GM19043 (cell line): ENCODE measurements around the gene ADGRB3.
"Not testable (repeated sequence)": the region's sequence is repeated elsewhere in the genome, so short reads cannot be mapped to it uniquely, and the experiment has no call there.

ENCODE experiments used
- ATAC-seq: cut with Tn5 transposase; IDR thresholded peaks from one replicate; pipeline ENCODE4 v1.9.1; 2021; ENCODE audit warnings: low read depth; ENCODE audit not compliant: unreplicated experiment

The ADGRB3 gene

GRCh38 chr6:68732423-68732822 lies 97.3 kb downstream of the ADGRB3 start:
- no peak for ATAC-seq

- ATAC-seq = no peak
Measured at GRCh38 chr6:68735866-68736265, 100.8 kb downstream of the ADGRB3 start.

DNA sequence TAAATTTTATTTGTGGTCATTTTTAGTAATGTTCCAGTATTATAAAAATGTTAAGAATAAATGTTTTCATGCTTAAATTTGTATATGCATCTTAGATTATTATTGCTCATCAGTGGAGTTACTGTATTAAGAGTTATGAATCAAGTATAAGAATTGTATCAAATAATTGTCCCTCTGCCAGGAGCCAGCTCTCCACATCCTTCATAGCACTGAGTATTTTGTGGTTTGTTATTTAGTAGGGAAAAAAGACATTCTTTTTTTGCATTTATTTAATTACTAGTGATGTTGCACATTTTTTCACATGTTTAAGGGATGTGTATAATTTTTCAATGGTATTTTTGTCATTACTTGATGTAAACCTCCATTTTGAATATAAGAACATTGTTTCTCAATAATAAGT lies 102.0 kb downstream of the ADGRB3 start:
- no peak for ATAC-seq

DNA sequence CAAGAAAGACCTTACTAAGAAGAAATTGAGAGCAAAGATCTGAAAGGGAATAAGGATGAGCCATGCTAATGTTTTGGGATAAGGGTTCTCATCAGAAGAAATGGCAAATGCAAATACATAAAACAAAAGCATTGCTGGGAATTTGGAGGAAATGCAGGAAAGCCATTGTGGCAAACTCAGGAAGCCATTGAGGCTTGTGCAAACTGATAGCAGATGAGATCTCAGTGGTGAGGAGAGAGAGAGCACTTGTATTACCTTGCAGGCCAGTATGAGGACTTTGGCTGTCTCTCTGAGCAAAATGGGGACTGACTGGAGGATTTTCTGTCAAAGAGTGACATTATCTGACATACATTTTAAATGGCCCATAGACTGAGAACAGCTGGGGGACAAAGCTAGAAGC lies 103.0 kb downstream of the ADGRB3 start:
- no peak for ATAC-seq

- ATAC-seq = no peak
Measured at GRCh38 chr6:68740828-68741500, 105.9 kb downstream of the ADGRB3 start.

GRCh38 chr6:68741501-68742386 lies 106.7 kb downstream of the ADGRB3 start:
- ATAC-seq = no peak

DNA sequence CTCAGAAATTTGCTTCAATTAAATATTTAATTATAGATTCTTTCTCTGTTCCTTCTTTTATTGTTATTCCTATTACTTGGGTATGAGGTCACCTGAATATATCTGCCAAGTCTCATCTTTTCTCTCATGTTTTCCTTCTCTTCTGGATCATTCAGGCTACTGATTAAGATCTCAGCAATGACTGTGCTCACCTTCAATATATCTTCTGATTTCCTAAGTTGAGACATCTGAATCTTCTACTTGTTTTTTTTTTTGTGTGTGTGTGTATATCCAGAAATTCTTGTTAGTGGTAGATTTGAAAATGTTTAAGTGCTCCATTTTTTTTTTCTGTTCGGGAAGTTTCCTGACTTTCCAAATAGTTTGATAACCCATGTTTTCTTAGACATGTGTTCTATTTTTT lies 108.0 kb downstream of the ADGRB3 start:
- no peak for ATAC-seq

- ATAC-seq = not testable (repeated sequence)
Measured at GRCh38 chr6:68744376-68744775, 109.3 kb downstream of the ADGRB3 start.

DNA sequence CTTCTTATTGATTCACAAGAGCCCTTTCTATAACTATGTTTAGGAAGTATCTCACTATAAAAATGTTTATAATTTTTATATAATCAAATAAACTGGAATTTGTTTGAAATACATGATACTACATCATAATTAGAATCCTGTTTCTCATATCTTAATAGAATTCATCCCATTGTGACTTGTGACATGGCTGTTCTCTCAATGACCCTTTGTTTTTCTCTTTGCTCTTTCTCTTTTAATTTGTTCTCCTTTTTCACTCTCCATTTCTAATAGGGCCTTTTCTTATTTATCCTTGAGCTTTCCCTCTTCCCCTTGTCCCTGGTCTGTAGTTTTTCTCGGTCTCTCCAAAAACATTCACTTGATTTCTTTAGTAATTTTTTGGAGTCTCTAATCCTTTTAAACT lies 111.3 kb downstream of the ADGRB3 start:
- no peak for ATAC-seq

DNA sequence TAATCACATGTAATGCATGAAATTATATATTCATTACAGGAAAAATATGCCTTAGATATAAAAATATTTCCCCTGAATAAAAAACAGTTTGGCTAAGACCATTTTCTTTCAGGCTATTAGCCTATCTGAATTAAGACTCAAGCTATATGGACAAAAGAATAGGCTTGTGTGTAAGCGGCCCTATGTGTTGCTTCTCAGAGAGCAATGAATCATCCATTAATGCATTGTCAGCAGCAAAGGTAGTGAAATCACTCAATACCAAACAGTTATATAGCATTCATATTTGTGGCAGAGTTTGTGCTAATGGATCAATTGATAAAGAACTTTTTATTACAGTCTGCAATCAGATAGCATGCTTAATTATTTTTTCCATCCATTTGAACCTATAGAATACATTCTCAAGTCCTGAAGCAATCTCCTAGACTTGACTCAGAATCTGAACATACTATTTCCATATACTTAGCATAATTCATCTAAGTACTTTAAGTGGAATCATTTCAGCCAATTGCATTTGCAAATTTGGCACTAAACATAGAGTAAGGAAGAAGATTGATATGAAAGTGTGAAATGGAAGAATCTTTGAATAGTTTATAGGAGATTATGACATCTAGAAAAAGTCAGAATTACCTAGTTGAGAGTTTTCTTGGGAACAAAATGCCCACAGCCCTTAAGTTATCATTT lies 112.2 kb downstream of the ADGRB3 start:
- no peak for ATAC-seq

GRCh38 chr6:68747832-68748231 lies 112.8 kb downstream of the ADGRB3 start:
- ATAC-seq = not testable (repeated sequence)

- ATAC-seq = no peak
Measured at GRCh38 chr6:68754681-68755213, 119.7 kb downstream of the ADGRB3 start.

DNA sequence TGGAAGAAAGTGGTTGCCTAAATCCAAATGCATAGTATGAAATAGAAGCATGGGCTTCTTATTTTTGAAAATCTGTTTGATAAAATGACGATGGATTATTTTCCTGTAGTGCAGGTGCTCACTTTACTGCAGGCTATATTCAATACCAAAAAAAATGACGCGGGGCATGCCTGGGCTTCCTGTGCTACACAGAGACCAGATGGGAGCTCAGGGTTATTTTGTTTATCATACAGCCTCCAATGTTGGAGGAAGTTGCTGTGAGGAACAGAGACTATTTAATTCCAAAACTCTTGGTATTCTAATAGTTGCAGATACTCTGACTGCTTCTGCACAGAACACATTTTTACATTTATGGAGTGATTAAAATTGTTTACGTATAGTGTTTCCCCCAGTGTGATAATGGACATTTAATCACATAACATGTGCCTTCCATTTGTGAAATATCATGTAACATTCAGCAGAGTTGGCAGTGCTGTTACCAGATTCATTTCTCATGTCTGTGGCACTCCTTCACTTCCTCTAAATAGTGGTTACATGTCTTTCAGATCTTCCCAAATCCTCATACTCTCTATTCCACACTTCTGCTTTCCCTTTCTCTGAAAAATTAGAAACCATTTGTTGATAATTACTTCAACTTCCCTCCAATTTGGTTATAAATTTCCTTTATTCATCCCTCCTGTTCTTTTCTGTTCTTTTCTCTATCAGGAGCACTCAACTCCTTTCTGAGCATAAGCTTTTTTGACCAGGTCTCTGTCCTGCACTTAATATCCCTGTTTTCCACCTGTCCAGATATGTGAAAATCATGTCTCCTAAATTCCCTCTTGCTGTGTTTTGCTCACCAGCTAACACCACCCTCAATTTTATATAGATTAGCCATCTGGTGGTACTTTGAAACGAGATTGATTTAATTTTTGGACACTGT lies 121.6 kb downstream of the ADGRB3 start:
- ATAC-seq = no peak

DNA sequence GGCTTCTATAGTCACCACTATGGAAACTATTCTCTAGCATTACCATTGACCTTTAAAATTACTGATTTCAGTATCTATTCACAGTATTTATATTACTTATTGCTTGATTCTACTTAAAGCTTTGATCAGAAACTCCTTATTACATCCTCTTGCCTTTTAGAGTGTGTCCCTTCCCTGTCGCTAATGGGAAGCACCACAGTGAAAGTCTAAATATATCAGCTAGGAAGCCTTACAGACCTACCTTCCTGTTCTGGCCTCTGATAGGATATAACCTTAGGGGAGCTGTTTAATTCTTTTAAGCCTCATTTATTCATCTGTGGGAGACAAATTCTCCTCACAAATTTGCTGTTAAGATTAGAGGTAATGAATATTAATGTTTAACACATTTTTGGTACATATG lies 122.7 kb downstream of the ADGRB3 start:
- no peak for ATAC-seq

GRCh38 chr6:68758559-68758958 lies 123.5 kb downstream of the ADGRB3 start:
- ATAC-seq = no peak

DNA sequence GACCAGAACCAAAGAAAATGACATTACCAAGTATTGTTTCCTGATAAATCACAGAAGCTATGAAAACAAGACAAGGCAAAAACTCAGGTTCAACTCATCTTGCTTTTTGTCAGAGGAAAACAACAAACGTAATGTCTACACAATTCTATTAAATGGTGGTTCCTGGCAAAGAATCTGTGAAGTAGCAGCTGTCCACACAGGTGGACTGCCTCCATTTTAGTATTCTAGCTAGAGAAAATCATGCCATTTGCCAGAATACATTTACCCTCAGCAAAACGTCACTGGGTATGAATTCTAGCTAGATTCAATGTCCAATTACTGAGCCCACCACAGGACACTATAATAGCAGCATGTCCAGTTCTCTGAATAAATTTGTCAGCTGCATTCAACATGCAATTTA lies 125.4 kb downstream of the ADGRB3 start:
- ATAC-seq = no peak

DNA sequence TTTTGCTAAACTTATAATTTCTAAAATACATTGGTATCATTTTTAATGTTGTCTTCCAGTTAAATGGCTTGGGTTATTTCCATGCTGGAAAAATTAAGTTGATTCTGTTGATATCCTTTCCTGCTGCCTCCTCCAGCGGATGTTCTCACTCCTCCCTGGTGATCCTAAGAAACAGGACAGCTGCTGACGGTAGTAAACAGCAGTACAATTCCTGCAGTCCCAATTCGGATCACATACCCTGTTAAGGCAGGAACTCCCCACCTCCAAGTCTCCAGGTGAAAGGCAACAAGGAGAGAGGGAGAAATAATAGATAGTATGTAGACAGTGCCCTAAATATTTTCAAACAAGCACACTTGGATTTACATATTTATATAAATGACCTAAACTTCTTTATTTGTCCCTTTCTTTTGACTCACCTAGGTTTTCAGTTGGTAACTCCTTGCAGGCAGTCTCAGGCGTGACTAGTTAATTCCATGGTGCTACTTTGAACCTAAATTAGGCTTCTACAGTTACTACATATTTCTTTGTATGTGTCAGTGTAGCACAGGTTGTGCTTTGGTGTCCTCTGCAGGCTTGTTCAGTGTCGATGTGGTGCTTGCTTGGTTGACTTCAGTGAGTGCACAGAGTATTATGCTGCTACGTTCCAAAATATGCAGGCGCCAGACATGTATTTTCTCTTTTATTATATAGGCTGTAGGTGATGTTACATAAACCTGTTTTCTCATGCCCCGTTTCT lies 126.0 kb downstream of the ADGRB3 start:
- ATAC-seq = no peak

DNA sequence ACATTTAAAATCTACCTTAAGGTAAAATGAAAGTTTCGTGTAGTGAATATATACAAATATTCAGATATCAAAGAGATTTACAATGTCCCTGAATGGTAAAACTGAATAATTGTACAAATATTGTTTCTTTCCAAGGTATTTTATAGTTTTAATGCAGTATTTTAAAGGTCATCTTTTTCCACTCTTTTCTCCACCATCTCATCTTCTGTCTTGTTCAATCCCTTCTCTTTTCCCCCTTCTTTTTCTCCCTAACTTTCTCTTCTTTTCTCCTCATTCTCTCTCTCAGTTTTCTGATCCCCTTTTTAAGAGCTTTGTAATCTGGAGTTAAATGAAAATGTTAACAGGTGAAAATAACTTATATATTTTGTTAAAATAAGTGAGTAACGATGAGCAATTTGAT lies 126.9 kb downstream of the ADGRB3 start:
- ATAC-seq = no peak

DNA sequence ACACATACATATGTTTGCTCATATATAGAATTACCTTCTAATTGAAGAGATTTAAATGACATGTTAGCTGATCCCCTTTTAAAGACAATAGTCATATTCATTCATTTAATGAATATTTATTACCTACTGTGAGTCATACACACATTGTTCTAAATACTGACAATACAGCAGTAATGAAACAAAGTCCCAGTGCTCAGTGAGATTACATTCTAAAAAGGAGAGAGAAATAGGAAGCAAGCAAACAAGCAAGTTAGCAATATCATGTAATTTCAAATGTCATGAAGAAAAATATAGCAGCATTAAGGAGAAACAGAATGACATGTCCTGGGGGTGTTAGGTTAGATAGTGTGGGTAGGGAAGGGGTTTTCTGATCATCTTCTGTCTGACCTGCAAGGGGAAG lies 136.3 kb downstream of the ADGRB3 start:
- ATAC-seq = no peak
